Esophagus squamous epithelium (tissue), 4 donors: ENCODE results near the gene PHF21B.

Experiments used
- CTCF ChIP-seq, 6 experiments: fragments of 450-650 bp in 4 of 6; fragments of 200-600 bp in 2 of 6; sonication (generic) in 2 of 6; IDR thresholded peaks; one replicate each; pipeline ENCODE4 v1.5.1; 2016 to 2019; ENCODE audit warnings: antibody characterized with exemption in 6 of 6, mild to moderate bottlenecking in 4 of 6, moderate library complexity in 4 of 6
- POLR2A ChIP-seq, 4 donors: fragments of 450-650 bp; IDR thresholded peaks; one replicate each; pipeline ENCODE4 v1.6.1; 2017; ENCODE audit warnings: antibody characterized with exemption in 4 of 4, mild to moderate bottlenecking in 4 of 4, moderate library complexity in 3 of 4

GRCh38 chr22:44839721-44840120 is 170.1 kb downstream of the PHF21B start:
- TF ChIP-seq CTCF (IDR thresholded peaks at IDR 0.05): no peak
- no peak for TF ChIP-seq POLR2A (IDR thresholded peaks at IDR 0.05)
